ENCODE data around the gene C6orf132. TPM values are rescaled to one million over a fixed set of nuclear protein-coding genes. Genes with fewer than 3 reads are reported as not detected.

C6orf132 gene
- total RNA-seq, 1 experiment from 2014 or later = 31.9 TPM

- H3K4me3 Mint-ChIP-seq (ENCODE audit: unreplicated experiment) = no peak overlapping the region
- no peaks in the 10 kb centered on the region for H3K27me3 Mint-ChIP-seq (ENCODE audit: insufficient read depth, unreplicated experiment)
- TF ChIP-seq, protein P1, sequence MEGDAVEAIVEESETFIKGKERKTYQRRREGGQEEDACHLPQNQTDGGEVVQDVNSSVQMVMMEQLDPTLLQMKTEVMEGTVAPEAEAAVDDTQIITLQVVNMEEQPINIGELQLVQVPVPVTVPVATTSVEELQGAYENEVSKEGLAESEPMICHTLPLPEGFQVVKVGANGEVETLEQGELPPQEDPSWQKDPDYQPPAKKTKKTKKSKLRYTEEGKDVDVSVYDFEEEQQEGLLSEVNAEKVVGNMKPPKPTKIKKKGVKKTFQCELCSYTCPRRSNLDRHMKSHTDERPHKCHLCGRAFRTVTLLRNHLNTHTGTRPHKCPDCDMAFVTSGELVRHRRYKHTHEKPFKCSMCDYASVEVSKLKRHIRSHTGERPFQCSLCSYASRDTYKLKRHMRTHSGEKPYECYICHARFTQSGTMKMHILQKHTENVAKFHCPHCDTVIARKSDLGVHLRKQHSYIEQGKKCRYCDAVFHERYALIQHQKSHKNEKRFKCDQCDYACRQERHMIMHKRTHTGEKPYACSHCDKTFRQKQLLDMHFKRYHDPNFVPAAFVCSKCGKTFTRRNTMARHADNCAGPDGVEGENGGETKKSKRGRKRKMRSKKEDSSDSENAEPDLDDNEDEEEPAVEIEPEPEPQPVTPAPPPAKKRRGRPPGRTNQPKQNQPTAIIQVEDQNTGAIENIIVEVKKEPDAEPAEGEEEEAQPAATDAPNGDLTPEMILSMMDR (IDR thresholded peaks at IDR 0.05; ENCODE audit: unreplicated experiment) = no peak
- BruUV-seq (replicated peaks) = no TSS peak
- ChIA-PET CTCF (interaction anchor here (0.5 to 1.9 kb wide), 10 partner anchors 12 to 411 kb away, joined by 3 to 8 read pairs (median 4); no protein-coding TSS in a partner anchor), POLR2A (interaction anchor here (0.9 to 1.8 kb wide), 8 partner anchors 14 to 88 kb away, joined by 3 to 6 read pairs (median 4); no protein-coding TSS in a partner anchor)
- H3K27ac Mint-ChIP-seq (ENCODE audit: low read depth, unreplicated experiment) = peak overlapping the region; percentile 88
- peaks cover 32% of the 10 kb centered on the region for H3K4me1 Mint-ChIP-seq (ENCODE audit: insufficient read depth, unreplicated experiment)
- no peaks in the 10 kb centered on the region for H3K9me3 Mint-ChIP-seq (ENCODE audit: unreplicated experiment)
- intact Hi-C loops (cut with micrococcal nuclease) = loop anchor here (1.0 kb wide), 1 partner anchor 48 kb away; no protein-coding TSS in a partner anchor
- H3K36me3 Mint-ChIP-seq (ENCODE audit: insufficient read depth, unreplicated experiment) = peaks cover 17% of the 10 kb centered on the region
- peak; percentile 53 for DNase-seq (ENCODE audit: unreplicated experiment)
Measured at GRCh38 chr6:42136508-42137193, 5.8 kb downstream of the C6orf132 start.

- no peaks in the 10 kb centered on the region for H3K27me3 Mint-ChIP-seq (ENCODE audit: insufficient read depth, unreplicated experiment)
- BruUV-seq (replicated peaks) = no TSS peak
- CTCF ChIA-PET = interaction anchor here (1.8 to 1.9 kb wide), 2 partner anchors 19 to 29 kb away, joined by 6 to 8 read pairs; no protein-coding TSS in a partner anchor
Measured at GRCh38 chr6:42135722-42136121, 6.7 kb downstream of the C6orf132 start.

GRCh38 chr6:42135161-42135560 is 7.3 kb downstream of the C6orf132 start:
- Mint-ChIP-seq H3K27ac (ENCODE audit: low read depth, unreplicated experiment) (no peak overlapping the region), H3K36me3 (ENCODE audit: insufficient read depth, unreplicated experiment) (peaks cover 24% of the 10 kb centered on the region), H3K9me3 (ENCODE audit: unreplicated experiment) (no peaks in the 10 kb centered on the region), H3K4me3 (ENCODE audit: unreplicated experiment) (no peak overlapping the region), H3K27me3 (ENCODE audit: insufficient read depth, unreplicated experiment) (no peaks in the 10 kb centered on the region), H3K4me1 (ENCODE audit: insufficient read depth, unreplicated experiment) (peaks cover 17% of the 10 kb centered on the region)
- TF ChIP-seq, protein P1 (IDR thresholded peaks at IDR 0.05; ENCODE audit: unreplicated experiment) = no peak
- DNase-seq (ENCODE audit: unreplicated experiment) = no peak
- ChIA-PET POLR2A (interaction anchor here (1.2 kb wide), 1 partner anchor 46 kb away, joined by 3 read pairs; no protein-coding TSS in a partner anchor), CTCF (interaction anchor here (0.5 to 1.9 kb wide), 2 partner anchors 8 to 18 kb away, joined by 3 to 8 read pairs; no protein-coding TSS in a partner anchor)
- no TSS peak for BruUV-seq (replicated peaks)
- intact Hi-C loops (cut with micrococcal nuclease) = no loop called here

More at GRCh38 chr6:42135722-42136121, 6.7 kb downstream of the C6orf132 start:
- Mint-ChIP-seq H3K9me3 (ENCODE audit: unreplicated experiment) (no peaks in the 10 kb centered on the region), H3K36me3 (ENCODE audit: insufficient read depth, unreplicated experiment) (peaks cover 24% of the 10 kb centered on the region), H3K4me1 (ENCODE audit: insufficient read depth, unreplicated experiment) (peaks cover 23% of the 10 kb centered on the region), H3K27ac (ENCODE audit: low read depth, unreplicated experiment) (no peak overlapping the region), H3K4me3 (ENCODE audit: unreplicated experiment) (no peak overlapping the region)
- intact Hi-C loops (cut with micrococcal nuclease) = no loop called here
- POLR2A ChIA-PET = interaction anchor here (1.2 kb wide), 1 partner anchor 46 kb away, joined by 3 read pairs; no protein-coding TSS in a partner anchor
- TF ChIP-seq, protein P1 (IDR thresholded peaks at IDR 0.05; ENCODE audit: unreplicated experiment) = no peak
- DNase-seq (ENCODE audit: unreplicated experiment) = no peak

DNA sequence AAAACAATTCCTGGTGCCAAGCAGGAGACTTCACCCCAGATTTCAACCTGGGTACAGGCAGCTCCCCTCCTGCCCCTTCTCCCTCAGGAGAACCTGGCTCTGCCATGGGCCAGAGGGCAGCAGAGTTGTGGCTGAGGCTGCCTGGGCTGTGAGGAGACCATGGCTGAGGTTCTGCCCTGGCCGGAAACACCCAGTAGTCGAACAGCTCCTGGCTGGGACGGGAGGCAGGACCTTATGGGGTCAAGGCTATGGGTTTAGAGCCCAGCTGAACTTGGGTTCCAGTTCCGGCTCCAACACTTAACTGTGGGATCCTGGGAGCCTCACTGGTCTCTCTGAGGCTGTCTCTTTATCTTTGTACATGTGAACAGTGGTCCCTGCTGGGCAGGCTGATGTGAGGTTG is 8.5 kb downstream of the C6orf132 start:
- Mint-ChIP-seq H3K9me3 (ENCODE audit: unreplicated experiment) (no peaks in the 10 kb centered on the region), H3K4me3 (ENCODE audit: unreplicated experiment) (no peak overlapping the region), H3K27me3 (ENCODE audit: insufficient read depth, unreplicated experiment) (no peaks in the 10 kb centered on the region), H3K4me1 (ENCODE audit: insufficient read depth, unreplicated experiment) (peaks cover 10% of the 10 kb centered on the region), H3K27ac (ENCODE audit: low read depth, unreplicated experiment) (no peak overlapping the region), H3K36me3 (ENCODE audit: insufficient read depth, unreplicated experiment) (peaks cover 27% of the 10 kb centered on the region)
- ChIA-PET CTCF (no interaction called here), POLR2A (interaction anchor here (0.6 kb wide), 1 partner anchor 80 kb away, joined by 4 read pairs; no protein-coding TSS in a partner anchor)
- DNase-seq (ENCODE audit: unreplicated experiment) = no peak
- TF ChIP-seq, protein P1 (IDR thresholded peaks at IDR 0.05; ENCODE audit: unreplicated experiment) = no peak
- intact Hi-C loops (cut with micrococcal nuclease) = no loop called here
- no TSS peak for BruUV-seq (replicated peaks)

Data from MCF 10A (cell line).